GM04504 (cell line): ENCODE results near the gene SPACA4.
"Not testable (repeated sequence)": the region's sequence is repeated elsewhere in the genome, so short reads cannot be mapped to it uniquely, and the experiment has no call there.

Experiments used
- DNase-seq: peaks from one replicate; pipeline ENCODE4 v3.0.0-alpha.2; 2012; ENCODE audit warnings: low read depth

The SPACA4 gene

DNA sequence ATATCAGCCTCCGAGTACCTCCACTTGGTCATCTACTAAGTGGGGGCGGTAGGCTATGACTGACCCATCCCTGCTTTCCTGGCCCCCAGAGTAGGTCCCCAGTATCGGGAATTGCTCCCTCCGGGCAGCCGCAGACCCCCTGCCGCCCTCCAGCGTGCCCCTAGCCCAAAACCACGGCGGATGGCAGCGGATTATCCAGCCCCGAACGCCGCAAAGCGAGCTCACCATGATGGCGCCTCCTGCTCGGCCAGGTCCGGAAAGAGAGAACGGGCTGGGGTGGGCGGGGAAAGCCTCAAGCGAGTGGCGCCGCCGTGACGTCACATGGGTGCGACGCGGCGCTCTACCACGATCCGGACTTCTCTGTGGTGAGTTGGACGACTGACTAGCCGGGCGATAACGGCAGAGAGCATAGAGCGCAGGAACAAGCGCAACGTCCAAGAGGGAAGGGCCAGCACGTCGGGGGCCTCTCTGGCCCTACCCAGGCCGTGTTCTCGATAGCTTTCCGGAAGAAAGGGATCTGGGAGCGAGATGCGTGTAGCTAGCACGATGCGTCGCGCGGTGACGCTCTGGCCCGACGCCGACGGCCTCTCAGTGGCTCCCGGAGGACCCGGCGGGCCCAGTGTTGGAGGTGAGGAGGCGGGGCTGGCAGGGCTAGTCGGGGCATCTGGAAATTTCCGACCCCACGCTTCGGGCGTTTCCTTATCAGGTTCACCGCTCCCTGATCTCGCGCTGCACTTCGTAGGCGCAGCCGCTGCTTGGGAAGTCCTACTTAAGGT is 12.6 kb downstream of the SPACA4 start, which contains the start of the genes RPL18 and SPHK2:
RPL18 (minus strand) TSS at position 263 of the 776 bp plus-strand sequence; CDS start at position 228, 35 bp downstream.
SPHK2 (plus strand) TSS at position 591 of the 776 bp plus-strand sequence. CDS start 1,009 bp downstream, outside the sequence.
- peak; percentile 100 for DNase-seq

DNA sequence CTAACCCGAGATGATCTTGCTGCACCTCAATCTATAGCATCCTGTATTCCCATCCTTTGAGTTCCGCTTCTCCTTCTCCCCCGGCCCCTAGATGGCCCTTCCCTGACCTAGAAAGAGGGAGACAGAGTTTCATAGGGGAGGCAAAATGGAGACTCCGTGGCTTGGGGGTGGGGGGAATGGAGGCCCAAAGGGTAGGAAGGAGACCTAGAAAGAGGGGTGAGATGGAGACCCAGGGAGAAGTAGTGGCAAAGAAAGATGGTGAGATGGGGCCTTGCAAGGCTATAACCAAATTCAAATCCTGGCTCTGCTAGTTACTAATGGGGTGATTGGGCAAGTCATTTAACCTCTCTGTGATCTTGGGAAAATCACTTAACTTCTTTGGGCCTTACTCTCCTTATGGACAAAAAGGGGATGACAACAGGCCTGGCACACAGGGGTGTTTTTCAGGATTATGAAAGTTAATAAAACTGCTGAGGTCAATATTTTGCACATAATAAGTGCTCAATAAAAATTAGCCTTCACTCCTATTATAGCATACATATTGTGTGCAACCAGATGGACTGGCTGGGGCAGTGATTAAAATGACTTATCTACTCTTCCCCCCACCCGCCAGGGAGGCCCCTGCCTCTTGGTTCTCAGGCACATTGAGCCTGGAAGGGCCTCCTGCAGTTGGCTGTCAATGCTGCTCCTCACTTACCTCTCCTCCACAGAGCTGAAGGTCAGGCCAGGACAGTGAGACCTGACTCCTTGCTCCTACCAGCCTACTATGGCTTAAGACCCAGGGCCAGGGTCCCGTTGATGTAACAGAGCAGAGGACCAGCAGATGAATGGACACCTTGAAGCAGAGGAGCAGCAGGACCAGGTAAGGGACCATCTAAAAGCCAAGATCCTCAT is 13.4 kb downstream of the SPACA4 start:
- no peak for DNase-seq

DNA sequence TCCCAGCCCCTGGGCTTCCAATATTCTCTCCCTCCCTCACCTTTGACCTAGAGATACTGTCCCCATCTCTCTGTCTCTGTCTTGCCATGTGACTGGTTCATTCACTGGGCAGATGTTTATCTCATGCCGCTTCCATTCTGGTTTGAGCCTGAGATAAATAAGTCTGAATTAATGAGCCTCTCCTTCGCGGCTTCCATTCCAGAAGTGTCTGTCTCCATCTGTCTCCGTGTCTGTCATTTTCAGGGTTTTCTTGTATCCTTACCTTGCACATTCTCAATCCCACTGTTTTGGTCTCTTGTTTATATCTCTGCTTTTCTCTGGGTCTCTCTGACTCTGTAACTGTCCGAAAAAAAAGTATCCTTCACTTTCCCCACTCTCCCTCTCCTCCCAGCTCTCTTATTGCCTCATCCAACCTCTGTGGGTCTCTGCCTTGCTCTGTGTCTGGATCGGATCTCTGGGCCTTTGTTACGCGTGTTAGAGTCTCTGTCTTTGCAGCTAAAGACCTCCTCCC is 17.1 kb downstream of the SPACA4 start:
- DNase-seq, result no peak

DNA sequence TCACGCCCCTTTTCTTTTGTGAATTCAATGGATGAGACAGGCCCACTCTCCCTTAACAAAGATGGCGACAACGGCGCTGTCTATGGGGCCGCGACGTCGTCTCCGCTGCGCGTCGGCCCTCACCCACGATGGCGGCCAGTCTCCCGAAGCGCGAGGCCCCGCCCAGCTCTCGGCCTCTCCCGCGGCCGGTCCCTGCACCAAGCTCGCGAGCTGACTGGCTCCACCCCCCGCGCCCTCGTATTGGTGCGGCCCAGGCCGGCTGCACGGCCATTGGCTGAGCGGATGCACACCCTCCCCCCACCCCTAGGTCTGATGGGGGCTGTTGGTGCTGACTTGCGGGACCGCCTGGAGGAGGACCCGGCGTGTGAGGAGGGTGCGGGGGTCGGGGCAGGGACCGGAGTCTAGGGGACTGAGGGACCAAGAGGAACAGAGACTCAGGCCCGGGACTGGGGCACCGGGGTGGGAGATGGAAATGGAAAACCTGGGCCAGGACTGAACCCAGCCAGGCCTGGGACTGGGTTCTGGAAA is 17.6 kb downstream of the SPACA4 start:
- DNase-seq, result peak; percentile 91

DNA sequence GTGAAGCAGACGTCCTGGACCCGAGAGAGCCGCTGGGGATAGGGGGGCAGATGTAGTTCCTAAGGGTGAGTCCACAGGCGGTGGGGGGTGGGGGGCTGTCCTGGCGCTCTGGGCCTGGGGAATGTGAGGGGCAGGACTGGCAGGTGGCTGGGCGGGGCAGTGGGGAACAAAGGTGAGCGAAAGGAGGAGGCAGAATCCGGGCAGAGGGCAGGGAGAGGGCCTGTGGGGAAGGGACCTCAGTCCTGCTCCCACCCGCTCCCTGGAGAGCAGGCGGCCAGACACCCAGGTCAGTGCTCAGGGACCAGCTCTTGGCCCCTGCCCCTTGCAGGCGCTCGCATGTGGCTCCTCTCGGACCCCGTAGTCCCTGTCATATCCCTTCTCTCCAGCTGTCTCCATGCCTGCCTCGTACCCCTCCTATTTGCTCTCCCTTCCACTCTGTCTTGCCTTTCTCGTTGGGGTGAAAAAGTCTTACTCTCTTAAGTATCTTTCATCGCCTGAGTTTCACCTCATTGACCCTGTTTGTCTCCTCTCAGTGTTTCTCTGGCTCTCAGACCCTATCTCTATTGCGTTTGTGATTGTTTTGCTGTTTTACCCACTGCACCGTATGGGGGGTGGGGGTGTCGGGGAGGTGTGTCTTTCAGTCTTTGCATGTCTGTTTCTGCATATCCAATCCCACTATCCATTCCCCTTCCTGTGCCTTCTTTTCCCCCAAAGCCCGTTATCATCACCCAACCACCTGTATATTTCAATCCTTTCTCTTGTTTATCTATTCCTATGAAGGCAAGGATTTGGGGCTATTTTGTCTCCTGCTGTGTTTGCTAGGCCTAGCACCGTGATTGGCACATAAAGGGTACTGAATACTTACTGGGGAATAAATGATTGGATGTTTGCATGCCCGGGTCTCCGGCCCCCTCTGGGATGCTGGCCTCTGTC is 18.5 kb downstream of the SPACA4 start:
- no peak for DNase-seq

DNA sequence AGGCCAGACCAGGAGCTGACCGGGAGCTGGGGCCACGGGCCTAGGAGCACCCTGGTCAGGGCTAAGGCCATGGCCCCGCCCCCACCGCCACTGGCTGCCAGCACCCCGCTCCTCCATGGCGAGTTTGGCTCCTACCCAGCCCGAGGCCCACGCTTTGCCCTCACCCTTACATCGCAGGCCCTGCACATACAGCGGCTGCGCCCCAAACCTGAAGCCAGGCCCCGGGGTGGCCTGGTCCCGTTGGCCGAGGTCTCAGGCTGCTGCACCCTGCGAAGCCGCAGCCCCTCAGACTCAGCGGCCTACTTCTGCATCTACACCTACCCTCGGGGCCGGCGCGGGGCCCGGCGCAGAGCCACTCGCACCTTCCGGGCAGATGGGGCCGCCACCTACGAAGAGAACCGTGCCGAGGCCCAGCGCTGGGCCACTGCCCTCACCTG is 19.4 kb downstream of the SPACA4 start:
- DNase-seq, result no peak

DNA sequence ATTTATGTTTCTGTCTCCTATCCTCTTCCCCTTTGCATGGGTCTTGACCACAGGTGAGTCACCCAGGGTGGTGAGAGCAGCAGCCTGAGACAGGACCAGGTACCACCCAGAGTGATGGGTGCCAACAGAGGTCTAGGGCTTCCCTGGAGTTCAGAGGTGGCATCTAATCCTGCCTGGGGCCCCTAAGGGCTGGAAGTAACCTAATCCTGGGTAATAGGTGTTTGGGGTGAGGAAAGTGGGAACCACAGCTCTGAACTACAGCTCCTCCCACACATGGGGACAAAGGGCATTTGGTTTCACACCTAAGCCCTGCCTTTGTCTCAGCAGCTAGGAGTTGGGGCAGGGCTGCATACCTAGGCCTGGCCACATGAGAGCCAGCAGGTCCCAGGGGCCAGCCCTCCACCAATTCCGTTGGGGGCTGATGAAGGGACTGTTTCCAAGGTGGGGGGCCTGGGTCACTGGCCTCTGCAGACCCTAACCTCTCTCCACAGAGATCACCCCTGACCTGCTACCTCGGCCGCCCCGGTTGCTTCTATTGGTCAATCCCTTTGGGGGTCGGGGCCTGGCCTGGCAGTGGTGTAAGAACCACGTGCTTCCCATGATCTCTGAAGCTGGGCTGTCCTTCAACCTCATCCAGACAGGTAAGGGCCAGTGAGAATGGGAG is 20.8 kb downstream of the SPACA4 start:
- DNase-seq, result no peak

DNA sequence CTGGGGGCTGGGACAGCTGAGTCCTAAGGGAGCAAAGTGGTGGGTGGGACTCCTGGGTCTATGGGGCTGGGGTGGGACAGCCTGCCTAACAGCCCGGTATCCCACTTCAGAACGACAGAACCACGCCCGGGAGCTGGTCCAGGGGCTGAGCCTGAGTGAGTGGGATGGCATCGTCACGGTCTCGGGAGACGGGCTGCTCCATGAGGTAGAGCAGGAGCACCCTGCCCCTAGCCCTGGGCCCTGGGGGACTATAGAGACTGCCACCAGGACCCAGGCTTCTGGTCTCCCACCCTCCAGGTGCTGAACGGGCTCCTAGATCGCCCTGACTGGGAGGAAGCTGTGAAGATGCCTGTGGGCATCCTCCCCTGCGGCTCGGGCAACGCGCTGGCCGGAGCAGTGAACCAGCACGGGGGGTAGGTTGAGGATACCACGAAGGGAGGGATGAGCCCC is 21.3 kb downstream of the SPACA4 start:
- no peak for DNase-seq

DNA sequence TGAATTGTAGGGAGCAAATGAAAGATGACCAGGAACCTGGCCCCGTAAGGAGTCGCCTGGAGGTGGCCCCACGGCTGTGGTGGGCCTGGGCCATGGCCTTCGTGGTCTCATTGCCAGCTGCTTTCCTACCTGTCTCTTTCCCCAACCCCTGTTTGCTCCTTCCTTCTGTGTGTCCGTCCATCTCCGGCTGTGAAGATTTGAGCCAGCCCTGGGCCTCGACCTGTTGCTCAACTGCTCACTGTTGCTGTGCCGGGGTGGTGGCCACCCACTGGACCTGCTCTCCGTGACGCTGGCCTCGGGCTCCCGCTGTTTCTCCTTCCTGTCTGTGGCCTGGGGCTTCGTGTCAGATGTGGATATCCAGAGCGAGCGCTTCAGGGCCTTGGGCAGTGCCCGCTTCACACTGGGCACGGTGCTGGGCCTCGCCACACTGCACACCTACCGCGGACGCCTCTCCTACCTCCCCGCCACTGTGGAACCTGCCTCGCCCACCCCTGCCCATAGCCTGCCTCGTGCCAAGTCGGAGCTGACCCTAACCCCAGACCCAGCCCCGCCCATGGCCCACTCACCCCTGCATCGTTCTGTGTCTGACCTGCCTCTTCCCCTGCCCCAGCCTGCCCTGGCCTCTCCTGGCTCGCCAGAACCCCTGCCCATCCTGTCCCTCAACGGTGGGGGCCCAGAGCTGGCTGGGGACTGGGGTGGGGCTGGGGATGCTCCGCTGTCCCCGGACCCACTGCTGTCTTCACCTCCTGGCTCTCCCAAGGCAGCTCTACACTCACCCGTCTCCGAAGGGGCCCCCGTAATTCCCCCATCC is 22.1 kb downstream of the SPACA4 start:
- no peak for DNase-seq

DNA sequence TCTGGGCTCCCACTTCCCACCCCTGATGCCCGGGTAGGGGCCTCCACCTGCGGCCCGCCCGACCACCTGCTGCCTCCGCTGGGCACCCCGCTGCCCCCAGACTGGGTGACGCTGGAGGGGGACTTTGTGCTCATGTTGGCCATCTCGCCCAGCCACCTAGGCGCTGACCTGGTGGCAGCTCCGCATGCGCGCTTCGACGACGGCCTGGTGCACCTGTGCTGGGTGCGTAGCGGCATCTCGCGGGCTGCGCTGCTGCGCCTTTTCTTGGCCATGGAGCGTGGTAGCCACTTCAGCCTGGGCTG is 22.7 kb downstream of the SPACA4 start:
- DNase-seq, result no peak

DNA sequence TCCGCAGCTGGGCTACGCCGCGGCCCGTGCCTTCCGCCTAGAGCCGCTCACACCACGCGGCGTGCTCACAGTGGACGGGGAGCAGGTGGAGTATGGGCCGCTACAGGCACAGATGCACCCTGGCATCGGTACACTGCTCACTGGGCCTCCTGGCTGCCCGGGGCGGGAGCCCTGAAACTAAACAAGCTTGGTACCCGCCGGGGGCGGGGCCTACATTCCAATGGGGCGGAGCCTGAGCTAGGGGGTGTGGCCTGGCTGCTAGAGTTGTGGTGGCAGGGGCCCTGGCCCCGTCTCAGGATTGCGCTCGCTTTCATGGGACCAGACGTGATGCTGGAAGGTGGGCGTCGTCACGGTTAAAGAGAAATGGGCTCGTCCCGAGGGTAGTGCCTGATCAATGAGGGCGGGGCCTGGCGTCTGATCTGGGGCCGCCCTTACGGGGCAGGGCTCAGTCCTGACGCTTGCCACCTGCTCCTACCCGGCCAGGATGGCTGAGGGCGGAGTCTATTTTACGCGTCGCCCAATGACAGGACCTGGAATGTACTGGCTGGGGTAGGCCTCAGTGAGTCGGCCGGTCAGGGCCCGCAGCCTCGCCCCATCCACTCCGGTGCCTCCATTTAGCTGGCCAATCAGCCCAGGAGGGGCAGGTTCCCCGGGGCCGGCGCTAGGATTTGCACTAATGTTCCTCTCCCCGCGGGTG is 23.2 kb downstream of the SPACA4 start:
- DNase-seq, result no peak

DNA sequence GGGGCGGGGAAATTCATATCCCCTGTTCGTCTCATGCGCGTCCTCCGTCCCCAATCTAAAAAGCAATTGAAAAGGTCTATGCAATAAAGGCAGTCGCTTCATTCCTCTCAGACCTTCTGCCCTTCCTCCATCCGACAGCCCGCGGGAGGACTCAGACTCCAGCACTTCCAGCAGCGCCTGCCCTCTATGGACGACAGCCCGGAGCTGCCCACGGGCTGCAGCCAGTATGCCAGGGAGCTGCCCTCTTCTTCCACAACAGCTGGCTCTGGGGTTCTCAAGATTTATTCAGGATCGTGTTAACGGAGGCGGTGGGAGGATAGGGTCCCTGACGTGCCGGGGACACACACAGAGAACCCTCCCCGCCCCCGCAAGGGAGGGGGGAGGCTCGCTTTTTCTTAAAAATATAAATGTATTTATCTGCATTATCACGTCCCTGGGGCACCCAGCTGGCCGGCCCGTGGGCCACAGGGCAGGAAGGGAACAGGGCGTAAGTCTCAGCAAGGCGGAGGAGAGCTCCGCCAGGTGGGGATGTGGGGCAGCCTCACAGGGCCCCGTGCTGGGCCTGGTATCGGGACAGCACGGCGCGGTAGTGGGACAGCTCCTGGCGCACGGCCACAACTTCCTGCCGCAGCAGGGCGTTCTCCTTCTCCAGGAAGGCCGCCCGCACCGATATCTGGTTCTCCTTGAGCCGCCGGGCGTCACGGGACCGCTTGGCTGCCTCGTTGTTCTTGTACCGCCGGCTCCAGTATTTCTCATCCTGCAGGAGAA is 23.9 kb downstream of the SPACA4 start:
- DNase-seq, result no peak

DNA sequence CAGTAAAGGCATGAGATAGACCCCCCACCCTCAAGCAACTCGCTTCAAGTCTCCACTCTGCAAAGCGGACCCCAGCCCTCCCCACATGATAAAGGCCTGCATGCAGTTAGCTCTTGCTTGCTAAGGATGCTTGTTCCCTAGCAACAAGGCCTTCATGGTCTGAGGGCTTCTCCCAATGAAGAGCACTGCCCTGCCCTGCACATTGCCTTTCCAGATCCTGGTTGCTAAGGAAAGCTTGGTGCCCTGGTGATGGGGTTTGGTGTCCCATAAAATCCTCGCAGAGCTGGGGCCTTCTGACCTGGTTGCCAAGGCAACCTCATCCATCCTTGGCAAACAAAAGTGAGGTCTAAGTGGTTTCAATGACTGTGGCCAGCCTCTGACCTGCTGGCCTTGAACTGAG is 24.7 kb downstream of the SPACA4 start:
- DNase-seq, result no peak

DNA sequence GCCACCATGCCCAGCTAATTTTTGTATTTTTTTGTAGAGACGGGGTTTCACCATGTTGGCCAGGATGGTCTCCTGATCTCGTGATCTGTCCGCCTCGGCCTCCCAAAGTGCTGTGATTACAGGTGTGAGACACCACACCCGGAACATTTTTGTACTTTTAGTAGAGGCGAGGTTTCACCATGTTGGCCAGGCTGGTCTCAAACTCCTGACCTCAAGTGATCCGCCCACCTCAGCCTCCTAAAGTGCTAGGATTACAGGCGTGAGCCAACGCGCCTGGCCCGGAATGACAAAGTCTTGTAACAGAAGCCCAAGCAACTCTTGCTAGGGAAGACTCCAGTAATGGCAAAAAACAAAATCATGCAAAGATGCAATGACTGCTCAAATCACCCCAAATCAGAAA is 25.7 kb downstream of the SPACA4 start:
- DNase-seq, result not testable (repeated sequence)

DNA sequence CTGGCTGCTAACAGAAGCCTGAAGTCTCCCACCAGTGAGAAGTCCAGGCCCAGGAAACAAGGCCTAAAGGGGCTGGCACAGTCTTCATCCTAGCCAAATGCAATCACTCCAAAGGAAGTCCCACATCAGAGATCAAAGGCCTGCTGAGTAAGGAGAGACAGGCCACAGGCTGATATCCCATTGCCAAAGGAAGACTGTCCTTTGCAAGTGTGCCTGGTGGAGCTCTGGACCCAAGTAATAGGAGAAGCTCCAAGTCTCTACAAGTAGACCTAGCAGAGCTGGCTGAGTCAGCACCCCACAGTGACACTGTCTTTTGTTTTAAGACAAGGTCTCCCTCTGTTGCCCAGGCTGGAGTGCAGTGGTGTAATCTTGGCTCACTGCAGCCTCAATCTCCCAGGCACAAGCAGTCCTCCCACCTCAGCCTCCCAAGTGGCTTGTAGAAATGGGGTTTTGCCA is 26.2 kb downstream of the SPACA4 start:
- DNase-seq, result no peak

DNA sequence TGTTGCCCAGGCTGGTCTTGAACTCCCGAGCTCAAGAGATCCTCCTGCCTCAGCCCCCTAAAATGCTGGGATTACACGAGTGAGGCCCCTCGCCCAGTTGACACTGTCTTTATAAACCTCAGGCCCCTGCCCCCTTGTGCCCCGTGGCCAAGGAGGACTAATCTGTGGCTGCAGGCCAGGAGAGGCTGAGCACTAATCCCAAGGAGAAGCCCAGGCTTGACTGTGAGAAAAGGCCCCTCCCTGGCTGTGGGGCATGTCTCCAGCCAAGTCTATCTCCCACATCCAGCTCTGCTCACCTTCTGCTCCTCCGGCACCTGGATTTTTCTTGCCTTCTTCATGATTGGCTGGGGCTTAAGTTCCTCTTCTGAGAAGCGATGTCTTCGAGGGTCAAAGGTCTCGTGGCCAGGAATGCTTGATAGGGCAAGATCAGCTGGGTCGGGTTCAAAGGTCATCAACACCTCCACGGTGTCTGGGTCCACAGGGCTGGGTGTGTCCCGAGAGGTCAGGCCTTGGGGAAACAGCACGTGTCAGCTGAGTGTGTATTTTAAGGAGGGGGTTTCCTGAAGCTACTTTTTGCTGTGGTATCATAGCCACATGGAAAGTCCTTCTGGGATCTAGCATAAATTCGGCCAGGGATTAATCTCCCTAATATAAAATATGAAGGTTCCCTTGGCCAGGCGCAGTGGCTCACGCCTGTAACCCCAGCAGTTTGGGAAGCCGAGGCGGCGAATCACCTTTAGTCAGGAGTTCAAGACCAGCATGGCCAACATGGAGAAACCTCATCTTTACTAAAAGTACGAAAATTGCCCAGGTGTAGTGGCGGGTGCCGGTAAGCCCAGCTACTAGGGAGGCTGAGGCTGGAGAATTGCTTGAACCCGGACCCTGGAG is 26.9 kb downstream of the SPACA4 start:
- DNase-seq, result no peak

DNA sequence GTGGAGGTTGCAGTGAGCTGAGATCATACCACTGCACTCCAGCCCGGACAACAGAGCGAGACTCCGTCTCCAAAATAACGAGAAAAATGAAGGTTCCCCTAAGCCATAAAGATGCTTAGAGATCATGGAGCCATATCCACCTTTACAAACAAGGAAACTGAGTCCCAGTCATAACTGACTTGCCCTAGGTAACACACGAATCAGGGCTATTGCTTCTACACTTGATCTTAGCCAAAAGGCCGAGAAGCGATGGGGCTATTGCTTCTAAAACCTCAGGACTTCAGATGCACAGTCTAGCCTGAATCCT is 27.4 kb downstream of the SPACA4 start:
- DNase-seq, result no peak
